Measurements from ENCODE around the gene CST9. TPM values are rescaled to one million over a fixed set of nuclear protein-coding genes. Genes with fewer than 3 reads are reported as not detected.

CST9 gene
- total and polyA plus RNA-seq, 2 of the 13 experiments (the other 11 are each of a cell fraction or from before 2014, with no cell fraction given), result 0.07 TPM; not detected in 1

- TF ChIP-seq MTA1 (CRISPR knock-in tag; IDR thresholded peaks at IDR 0.05; ENCODE audit: borderline replicate concordance) (0 out of 2 replicates have a peak, but pooled peaks have one; percentile 13), HDAC1 (CRISPR knock-in tag; IDR thresholded peaks at IDR 0.05) (peak; percentile 64; the same call in 1 of the 2 replicates), PCBP2 (optimal IDR thresholded peaks at IDR 0.05; ENCODE audit: low read depth, low read length, poor library complexity, severe bottlenecking) (no peak), PAWR (CRISPR knock-in tag; IDR thresholded peaks at IDR 0.05; ENCODE audit: borderline replicate concordance) (no peak), NKX3-1 (CRISPR knock-in tag; IDR thresholded peaks at IDR 0.05) (0 out of 2 replicates have a peak, but pooled peaks have one; percentile 49), ZSCAN25 (CRISPR knock-in tag; IDR thresholded peaks at IDR 0.05) (peak; percentile 63), HMG20B (CRISPR knock-in tag; conservative IDR thresholded peaks at IDR 0.05) (no peak), HMGXB4 (CRISPR knock-in tag; IDR thresholded peaks at IDR 0.05; ENCODE audit: borderline replicate concordance in 1 of 2, low read depth in 1 of 2) (no peak), SSRP1 (CRISPR knock-in tag; IDR thresholded peaks at IDR 0.05) (0 out of 2 replicates have a peak, but pooled peaks have one; percentile 65), TARDBP (CRISPR knock-in tag; IDR thresholded peaks at IDR 0.05) (peak; percentile 82; the same call in 1 of the 2 replicates), SKI (IDR thresholded peaks at IDR 0.05; ENCODE audit: partially characterized antibody) (no peak), ZBTB3 (CRISPR knock-in tag; IDR thresholded peaks at IDR 0.05; ENCODE audit: borderline replicate concordance, low read depth) (no peak), ZNF816 (CRISPR knock-in tag; IDR thresholded peaks at IDR 0.05; ENCODE audit: borderline replicate concordance) (0 out of 2 replicates have a peak, but pooled peaks have one; percentile 72), ZNF354B (CRISPR knock-in tag; IDR thresholded peaks at IDR 0.05) (peak; percentile 78; the same call in 1 of the 2 replicates), ZNF713 (CRISPR knock-in tag; IDR thresholded peaks at IDR 0.05) (peak; percentile 93; the same call in 1 of the 2 replicates), TFAP4 (IDR thresholded peaks at IDR 0.05; ENCODE audit: borderline replicate concordance, low read depth) (peak; percentile 91), HNF4A (CRISPR knock-in tag; IDR thresholded peaks at IDR 0.05) (0 out of 2 replicates have a peak, but pooled peaks have one; percentile 7), ZNF709 (CRISPR knock-in tag; IDR thresholded peaks at IDR 0.05) (0 out of 2 replicates have a peak, but pooled peaks have one; percentile 63), ELF1 (CRISPR knock-in tag; IDR thresholded peaks at IDR 0.05) (no peak), ZMAT3 (CRISPR knock-in tag; conservative IDR thresholded peaks at IDR 0.05) (peak; percentile 86), ZFP37 (CRISPR knock-in tag; IDR thresholded peaks at IDR 0.05; ENCODE audit: borderline replicate concordance) (0 out of 2 replicates have a peak, but pooled peaks have one; percentile 19), HNRNPK (IDR thresholded peaks at IDR 0.05; ENCODE audit: low read depth, low read length, poor library complexity, severe bottlenecking) (no peak), ZNF550 (CRISPR knock-in tag; IDR thresholded peaks at IDR 0.05; ENCODE audit: borderline replicate concordance) (peak; percentile 90; the same call in 1 of the 2 replicates), HCFC1 (IDR thresholded peaks at IDR 0.05; ENCODE audit: low read depth, low read length) (no peak)
- TF ChIP-seq, protein P1, sequence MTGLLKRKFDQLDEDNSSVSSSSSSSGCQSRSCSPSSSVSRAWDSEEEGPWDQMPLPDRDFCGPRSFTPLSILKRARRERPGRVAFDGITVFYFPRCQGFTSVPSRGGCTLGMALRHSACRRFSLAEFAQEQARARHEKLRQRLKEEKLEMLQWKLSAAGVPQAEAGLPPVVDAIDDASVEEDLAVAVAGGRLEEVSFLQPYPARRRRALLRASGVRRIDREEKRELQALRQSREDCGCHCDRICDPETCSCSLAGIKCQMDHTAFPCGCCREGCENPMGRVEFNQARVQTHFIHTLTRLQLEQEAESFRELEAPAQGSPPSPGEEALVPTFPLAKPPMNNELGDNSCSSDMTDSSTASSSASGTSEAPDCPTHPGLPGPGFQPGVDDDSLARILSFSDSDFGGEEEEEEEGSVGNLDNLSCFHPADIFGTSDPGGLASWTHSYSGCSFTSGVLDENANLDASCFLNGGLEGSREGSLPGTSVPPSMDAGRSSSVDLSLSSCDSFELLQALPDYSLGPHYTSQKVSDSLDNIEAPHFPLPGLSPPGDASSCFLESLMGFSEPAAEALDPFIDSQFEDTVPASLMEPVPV (CRISPR knock-in tag; IDR thresholded peaks at IDR 0.05), result peak; percentile 76
- TF ChIP-seq, protein P2, sequence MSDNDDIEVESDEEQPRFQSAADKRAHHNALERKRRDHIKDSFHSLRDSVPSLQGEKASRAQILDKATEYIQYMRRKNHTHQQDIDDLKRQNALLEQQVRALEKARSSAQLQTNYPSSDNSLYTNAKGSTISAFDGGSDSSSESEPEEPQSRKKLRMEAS (IDR thresholded peaks at IDR 0.05), result peak; percentile 50
Observed at GRCh38 chr20:23636182-23636907, 30.6 kb upstream of the CST9 start (continued).

Measured in HepG2 (cell line).